Femur (tissue), 1 donor: ENCODE measurements around the gene SPATA46.
"Not testable (repeated sequence)": the region's sequence is repeated elsewhere in the genome, so short reads cannot be mapped to it uniquely, and the experiment has no call there.

Experiments
- DNase-seq: peaks from one replicate; pipeline ENCODE4 v3.0.0-alpha.2; 2017

Gene SPATA46

GRCh38 chr1:162373072-162373427, 3.6 kb downstream of the SPATA46 start:
- no peak for DNase-seq

DNA sequence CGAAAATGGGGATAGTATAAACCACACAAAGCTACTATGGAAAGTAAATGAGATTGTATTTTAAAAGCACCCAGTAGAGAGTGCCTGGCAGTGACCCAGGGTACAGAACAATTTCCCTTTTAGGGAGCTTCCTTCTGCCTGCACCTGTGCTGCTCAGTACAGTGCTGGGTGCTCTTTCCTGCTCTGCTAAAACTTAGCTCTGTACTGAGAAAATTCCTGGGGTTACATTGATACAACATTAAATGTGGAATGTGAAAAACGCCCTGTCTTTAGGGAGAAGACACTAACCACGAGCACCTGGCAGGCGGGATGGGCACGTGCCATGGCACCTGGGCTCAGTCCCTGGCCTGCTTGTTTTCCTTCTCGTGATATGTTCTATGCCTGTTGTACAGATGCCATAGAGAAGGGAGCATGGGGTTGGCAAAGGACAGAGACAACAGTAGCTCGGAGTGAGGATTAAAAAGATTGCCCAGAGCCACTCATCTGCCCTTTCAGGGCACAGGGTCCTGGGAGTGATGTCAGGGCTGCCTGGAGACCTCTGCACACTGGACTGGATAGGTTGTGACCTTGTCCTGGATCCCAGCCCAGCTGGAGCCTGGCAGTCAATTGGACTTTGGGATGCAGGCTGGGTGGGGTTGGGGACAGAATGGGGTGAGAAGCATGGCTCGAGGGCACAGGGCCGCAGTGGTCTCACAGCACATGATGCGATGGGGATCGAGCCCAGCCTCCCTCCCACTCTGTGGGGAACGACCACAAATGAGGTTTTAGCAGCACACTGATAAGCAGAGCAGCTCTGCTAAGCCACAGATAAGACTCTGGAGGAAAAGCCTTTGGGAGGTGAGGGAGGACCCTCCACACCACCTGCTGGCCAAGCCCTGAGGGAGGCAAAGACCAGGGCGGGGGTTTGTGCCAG, 4.2 kb downstream of the SPATA46 start:
- DNase-seq: no peak

DNA sequence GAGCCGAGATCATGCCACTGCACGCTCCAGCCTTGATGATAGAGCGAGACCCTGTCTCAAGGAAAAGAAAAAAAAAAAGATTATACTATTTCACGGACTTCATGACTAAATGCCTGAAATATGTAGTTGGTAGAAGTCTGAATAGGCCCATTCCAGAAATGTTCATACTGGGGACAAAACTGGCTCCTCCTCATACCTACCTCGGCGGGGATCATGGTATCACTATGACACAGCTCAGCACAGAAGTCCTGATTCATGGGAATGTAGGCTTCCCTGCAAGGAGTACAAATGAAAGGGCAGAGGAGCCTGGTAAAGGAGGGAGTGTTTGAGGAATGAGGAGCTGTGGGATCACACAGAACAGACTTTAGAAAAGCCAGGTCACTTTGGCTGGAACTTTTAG, 5.0 kb downstream of the SPATA46 start:
- no peak for DNase-seq

DNA sequence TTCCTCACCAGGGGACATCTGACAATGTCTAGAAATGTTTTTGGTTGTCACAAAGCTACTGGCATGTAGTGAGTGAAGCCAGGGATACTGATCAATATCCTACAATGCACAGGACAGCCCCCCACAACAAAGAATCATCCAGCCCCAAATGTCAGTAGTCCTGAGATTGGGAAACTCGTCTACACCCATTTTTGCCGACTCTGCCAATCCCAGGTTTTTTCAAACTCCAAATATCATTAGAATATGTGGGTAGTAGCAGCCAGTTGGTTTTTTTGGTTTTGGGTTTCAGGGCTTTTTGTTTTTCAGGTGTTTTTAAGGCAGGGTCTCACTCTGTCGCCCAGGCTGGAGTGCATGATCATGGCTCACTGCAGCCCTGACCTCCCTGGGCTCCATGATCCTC, 5.9 kb downstream of the SPATA46 start:
- no peak for DNase-seq

GRCh38 chr1:162370161-162370560, 6.5 kb downstream of the SPATA46 start:
- DNase-seq: no peak

DNA sequence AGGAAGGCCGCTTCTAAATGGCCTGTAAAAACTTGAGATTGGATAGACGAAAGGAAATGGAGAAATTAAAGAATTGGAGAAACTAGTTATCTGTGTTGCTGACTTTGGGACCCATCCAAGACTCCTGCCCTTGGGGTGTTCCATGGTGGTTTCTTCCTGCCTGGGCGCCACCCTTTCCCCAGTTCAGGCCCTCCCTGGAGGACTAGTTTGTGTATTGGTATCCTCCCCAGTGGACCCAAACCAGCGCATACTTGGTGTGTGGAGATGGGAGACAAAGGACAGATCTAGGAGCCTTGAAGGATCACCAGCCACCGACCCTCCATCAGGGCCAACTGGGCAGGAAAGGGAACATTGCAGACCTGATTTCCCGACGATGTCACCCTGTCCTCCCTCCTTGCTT, 7.1 kb downstream of the SPATA46 start:
- DNase-seq: no peak

- no peak for DNase-seq
Measured at GRCh38 chr1:162368451-162368850, 8.2 kb downstream of the SPATA46 start.

- DNase-seq: no peak
Measured at GRCh38 chr1:162367772-162368171, 8.9 kb downstream of the SPATA46 start.

DNA sequence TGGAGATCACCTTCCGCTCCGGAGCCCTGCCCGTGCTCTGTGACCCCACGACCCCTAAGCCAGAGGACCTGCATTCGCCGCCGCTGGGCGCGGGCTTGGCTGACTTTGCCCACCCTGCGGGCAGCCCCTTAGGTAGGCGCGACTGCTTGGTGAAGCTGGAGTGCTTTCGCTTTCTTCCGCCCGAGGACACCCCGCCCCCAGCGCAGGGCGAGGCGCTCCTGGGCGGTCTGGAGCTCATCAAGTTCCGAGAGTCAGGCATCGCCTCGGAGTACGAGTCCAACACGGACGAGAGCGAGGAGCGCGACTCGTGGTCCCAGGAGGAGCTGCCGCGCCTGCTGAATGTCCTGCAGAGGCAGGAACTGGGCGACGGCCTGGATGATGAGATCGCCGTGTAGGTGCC, 9.6 kb downstream of the SPATA46 start:
- no peak for DNase-seq

DNA sequence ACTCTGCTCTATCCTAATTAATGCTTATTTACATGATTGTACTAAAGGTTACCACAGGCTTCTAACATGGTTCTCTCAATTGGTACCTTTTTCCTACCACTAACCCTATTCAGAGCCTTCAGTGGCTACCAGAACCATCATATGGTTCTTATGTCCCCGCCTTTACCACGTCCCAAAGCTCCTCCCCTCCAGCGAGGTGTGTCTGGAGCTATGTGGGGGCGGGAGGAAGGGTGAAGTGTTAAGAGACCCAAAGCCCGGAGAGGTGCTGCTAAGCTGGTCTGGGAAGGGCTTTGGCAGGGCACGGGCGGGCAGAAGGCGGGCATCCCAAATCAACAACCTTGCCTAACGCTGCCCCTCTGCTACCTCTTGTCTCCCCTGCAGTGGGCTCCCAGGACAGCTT, 10.0 kb downstream of the SPATA46 start:
- no peak for DNase-seq

- no peak for DNase-seq
Measured at GRCh38 chr1:162366149-162366548, 10.5 kb downstream of the SPATA46 start.

DNA sequence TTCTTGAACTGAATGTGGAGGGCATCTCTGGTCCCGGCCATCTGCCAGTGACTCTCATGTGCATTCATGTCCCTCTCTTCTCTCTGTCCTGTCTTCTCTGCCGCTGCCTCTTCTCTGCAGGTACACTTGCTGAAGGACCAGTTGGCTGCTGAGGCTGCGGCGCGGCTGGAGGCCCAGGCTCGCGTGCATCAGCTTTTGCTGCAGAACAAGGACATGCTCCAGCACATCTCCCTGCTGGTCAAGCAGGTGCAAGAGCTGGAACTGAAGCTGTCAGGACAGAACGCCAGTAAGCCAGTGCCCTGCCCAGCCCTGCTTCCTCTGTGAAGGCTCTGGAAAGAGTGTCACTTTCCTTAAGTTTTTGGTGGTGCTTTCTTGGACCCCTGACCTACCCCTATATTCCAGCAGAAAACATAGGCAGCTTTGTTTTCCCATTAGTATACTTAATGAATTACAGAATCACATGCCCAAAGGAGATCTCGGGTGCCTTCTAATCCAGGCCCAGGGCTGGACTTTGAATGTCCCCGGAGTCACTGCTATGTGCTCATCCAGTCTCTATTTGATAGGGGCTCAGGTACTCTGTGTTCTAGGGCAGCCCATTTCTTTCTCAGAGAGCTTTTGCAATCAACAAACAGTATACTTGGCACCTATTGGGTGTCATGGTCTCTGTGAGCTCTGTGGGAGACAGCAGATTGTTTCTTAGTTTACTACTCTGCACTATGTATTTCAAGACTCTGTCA, 11.2 kb downstream of the SPATA46 start:
- DNase-seq: no peak

- no peak for DNase-seq
Measured at GRCh38 chr1:162364498-162364897, 12.2 kb downstream of the SPATA46 start.

DNA sequence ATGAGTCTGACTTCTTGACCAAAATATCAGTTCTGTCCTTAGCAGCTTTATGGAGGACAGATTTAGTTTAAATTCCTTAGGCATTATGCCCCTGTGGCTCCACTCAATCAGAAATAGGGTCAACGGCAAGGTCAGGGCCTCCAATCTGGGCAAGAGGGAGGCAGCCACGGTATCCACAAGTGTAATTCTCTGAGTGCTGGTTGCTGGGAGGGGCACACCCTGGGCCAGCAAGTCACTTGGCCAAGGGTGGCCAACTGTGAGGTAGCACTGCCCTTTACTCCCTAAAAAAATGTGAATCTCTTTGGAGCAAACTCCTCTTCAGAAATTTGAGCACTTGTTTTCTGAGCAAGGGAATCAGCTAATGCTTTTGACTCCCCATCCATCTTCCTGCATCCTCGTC, 12.8 kb downstream of the SPATA46 start:
- DNase-seq: no peak

GRCh38 chr1:162361349-162361748, 15.3 kb downstream of the SPATA46 start:
- DNase-seq: no peak

- no peak for DNase-seq
Measured at GRCh38 chr1:162360874-162361260, 15.8 kb downstream of the SPATA46 start.

DNA sequence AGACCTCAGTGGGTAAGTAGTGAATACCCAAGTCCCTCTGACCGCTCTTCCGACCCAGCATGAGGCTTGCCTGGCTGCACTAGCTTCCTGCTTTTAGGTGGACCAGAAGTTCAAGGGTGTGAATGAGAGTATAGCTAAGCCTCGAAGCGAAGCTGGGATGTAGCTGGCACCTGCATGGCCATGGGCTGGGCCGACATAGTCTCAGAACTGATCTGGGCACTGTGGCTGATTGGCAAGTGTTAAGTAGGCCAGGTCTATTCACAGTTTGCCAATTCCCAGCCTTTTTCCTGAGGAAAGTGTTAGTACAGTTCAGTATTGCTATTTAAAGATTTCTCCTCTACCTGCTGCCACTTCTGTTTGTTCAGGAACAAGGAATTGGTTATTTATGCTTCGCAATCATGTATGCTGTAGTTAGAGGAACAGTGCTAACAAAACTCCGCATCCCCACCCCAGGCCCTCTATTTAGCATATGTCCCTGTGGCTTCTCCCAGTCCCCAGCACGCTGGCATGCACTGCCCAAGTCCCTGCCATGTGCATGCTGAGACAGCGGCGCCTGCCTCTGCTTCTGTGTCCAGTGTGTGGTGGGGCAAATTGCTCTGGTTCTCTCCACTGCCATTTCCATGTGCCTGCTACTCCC, 16.3 kb downstream of the SPATA46 start:
- DNase-seq: no peak

DNA sequence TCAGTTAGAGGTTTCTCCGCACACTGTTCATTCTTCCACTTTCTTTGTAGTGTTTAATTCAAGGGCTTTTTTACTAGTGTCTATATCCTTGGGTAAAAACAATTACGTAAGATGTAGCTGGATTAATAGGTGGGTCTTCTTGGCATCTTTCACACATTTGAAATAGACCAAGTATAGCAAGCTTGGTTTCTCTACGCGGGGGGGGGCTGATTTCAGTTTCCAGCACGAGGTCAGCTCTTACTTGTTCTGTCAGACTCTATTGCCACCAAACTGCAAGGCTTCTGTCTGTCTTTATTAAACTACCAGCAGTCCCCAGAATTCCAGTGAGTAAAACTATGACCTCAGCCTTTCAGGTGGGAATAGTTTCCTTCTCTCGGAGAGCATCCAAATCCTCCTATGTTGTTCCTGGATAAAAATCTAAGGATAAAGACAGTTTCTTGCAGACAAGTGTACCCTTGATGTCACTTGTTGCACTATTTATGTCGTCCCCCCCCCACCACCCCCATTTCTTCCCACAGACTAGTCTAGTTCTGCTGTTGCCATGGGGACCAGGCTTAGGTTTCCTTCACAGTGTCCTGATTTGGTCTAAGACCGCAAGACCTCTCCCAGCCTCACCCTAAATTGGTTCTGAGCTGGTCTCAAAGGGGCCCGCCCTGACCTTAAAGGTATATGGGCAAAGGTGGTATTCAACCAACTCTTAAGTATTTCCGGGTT, 17.0 kb downstream of the SPATA46 start:
- no peak for DNase-seq

GRCh38 chr1:162358928-162359327, 17.7 kb downstream of the SPATA46 start:
- DNase-seq: no peak

DNA sequence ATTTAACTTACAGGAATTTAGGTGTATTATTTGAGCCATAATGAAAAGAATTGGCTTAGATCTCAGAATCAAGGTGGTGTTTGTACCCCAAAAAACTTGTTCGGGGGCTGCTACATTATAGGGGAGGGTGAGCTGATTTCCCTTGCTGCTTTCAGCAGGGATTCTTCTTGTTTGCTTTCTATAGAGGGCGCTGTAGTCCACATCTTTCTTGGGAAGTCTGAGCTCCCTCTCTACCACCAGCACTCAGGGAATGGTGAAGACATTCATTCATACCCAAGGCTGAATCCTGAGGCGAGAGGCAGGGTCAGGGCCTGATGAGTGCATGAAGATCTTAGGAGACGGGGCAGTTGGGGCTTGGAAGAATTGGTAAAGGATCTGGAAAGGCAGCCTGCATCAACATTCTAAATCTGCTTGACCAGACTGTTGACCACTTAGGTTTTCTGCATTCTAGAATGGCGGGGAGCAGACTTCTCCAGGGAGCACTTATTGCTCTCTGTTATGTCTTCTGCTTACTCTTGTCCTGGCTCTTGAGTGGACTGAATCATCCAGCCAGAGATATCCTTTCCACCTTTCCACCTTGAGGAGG, 18.9 kb downstream of the SPATA46 start:
- DNase-seq: no peak

DNA sequence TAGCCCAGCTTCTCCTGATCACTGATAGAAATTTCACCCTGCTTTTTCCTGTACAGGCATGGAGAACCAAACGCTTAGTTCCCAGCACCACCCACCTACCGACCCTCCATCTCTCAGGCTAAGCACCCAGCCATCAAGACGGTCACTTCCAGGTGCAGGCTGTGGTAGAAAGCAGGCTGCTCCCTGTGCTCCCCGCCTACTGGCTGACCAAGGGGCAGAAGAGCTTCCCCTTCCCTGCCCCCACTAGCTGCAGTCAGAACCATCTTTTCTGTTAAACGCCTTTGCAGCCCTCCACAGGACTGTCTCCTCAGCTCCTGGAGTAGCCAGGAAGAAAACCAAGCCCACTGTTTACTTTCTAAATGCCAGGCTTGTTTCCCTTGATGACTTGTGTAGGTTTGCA, 23.0 kb downstream of the SPATA46 start:
- DNase-seq: no peak

GRCh38 chr1:162353078-162353477, 23.6 kb downstream of the SPATA46 start:
- DNase-seq: no peak

DNA sequence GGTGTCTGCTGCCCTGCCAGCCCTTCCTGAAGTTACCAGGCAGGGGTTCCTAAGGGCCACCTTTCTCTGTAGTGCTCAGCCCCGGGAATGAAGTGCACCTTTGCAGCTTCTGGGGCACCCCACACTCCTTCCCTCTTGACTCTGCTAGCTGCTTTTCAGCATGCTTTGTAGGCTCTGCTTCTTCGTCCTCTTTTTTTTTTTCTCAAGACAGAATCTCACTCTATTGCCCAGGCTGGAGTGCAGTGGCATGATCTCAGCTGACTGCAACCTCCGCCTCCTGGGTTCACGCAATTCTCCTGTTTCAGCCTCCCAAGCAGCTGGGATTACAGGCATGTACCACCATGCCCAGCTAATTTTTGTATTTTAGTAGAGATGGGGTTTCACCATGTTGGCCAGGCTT, 24.8 kb downstream of the SPATA46 start:
- not testable (repeated sequence) for DNase-seq
